Activated naive CD4-positive, alpha-beta T cell treated with anti-CD3 and anti-CD28 coated beads for 36 hours (primary cell): ENCODE measurements around the gene MAPKBP1. TPM values are rescaled to one million over a fixed set of nuclear protein-coding genes. Genes with fewer than 3 reads are reported as not detected.

Source experiments
- CTCF ChIA-PET: fragments of 350-600 bp; sonication (Branson Sonifier 250); formaldehyde crosslinking; loops from one replicate; lab custom pipeline; 2021; ENCODE audit warnings: antibody characterized with exemption; lab: Charles Lee
- DNase-seq: peaks from one replicate; pipeline ENCODE4 v3.0.0-alpha.2; 2020
- H3K27ac Mint-ChIP-seq: one replicate; pipeline ENCODE4 v1.8.0; 2021; ENCODE audit warnings: mild to moderate bottlenecking, mixed read lengths
- H3K27me3 Mint-ChIP-seq: one replicate; pipeline ENCODE4 v1.8.0; 2021; ENCODE audit warnings: low read depth, mixed read lengths
- H3K36me3 Mint-ChIP-seq: one replicate; pipeline ENCODE4 v1.8.0; 2021; ENCODE audit warnings: low read depth, mixed read lengths
- H3K4me1 Mint-ChIP-seq: one replicate; pipeline ENCODE4 v1.8.0; 2021; ENCODE audit warnings: low read depth, mixed read lengths
- H3K4me3 Mint-ChIP-seq: one replicate; pipeline ENCODE4 v1.8.0; 2021; ENCODE audit warnings: mild to moderate bottlenecking, moderate library complexity, mixed read lengths
- H3K9me3 Mint-ChIP-seq: one replicate; pipeline ENCODE4 v1.8.0; 2021; ENCODE audit warnings: mixed read lengths
- intact Hi-C: fragments of 100-400 bp; cut with micrococcal nuclease; formaldehyde crosslinking; loops from one replicate; pipeline ENCODE4 v1.15.1; 2023
- total RNA-seq, 2 experiments: library from RNA; stranded (reverse); gene quantifications; one replicate each; pipeline ENCODE4 v1.2.3, GENCODE V29; 2021

MAPKBP1 gene
- total RNA-seq, 2 experiments from 2014 or later: 13.8 to 13.9 TPM

DNA sequence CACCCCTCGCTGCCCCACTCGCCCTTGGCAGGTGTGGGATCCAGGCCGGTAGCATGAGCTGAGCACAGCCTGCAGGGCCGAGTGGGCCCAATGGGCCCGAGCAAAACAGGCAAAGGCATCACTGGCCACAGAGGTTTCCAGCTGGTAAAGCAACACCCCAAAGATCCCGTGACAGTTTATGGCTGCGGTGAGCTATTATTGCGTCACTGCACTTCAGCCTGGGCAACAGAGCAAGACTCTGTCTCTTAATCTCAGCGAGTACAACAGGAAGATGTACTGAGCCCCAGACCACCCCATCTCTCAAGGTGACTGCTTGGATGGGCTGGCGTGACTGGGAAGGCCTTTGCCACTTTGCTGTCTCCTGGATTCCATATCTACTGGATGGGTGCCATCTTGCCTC, 57.9 kb downstream of the MAPKBP1 start:
- peaks cover 3% of the 10 kb centered on the region for H3K36me3 Mint-ChIP-seq
- no peak overlapping the region for H3K4me3 Mint-ChIP-seq
- CTCF ChIA-PET: interaction anchor here (0.6 to 2.8 kb wide), 8 partner anchors 21 to 367 kb away, joined by 3 to 22 read pairs (median 3); partner anchors contain the start of gene MAPKBP1
- H3K4me1 Mint-ChIP-seq: peaks cover 45% of the 10 kb centered on the region
- intact Hi-C loops: no loop called here
- no peaks in the 10 kb centered on the region for H3K27me3 Mint-ChIP-seq
- DNase-seq: no peak
- no peaks in the 10 kb centered on the region for H3K9me3 Mint-ChIP-seq
- no peak overlapping the region for H3K27ac Mint-ChIP-seq

DNA sequence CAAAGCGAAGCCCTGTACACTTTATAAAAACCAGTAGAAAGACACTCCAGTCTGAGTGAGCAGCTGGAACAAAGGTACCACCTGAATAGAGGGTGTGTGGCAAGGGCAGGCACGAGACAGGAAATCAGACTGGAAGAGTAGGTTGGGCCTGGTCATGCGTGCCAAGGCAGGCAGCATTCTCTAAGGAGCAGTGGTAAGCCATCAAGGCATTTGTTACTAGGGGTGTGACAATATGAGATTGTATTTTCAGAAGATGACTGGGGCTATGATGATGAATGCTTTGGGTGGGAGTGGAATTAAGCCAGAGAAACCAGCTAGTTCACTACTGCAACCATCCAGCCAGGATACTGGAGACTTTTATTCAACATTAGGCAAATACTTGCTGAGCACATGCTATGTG, 58.6 kb downstream of the MAPKBP1 start:
- DNase-seq: peak; percentile 20
- CTCF ChIA-PET: interaction anchor here (0.8 to 1.0 kb wide), 2 partner anchors 21 to 38 kb away, joined by 3 read pairs; no protein-coding TSS in a partner anchor

DNA sequence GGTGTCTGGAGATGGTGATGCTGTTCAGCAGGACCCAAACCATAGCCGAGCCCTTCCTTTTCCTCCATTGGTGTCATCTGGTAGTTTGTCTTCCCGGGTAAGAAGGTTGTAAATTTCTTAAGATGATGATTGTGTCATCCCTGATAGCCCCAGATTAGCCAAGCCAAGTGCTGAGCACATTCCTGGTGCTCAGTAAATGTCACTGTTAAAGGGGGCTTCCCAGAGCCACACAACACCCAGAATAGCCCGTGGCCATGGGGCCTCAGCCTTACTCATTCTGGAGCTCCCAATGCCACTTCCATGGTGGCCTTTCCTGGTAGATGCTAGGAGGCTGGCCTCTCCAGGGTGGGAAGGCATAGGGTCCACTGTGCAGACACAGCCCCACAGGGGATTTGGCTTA, 59.8 kb downstream of the MAPKBP1 start:
- Mint-ChIP-seq H3K4me1 (peaks cover 35% of the 10 kb centered on the region), H3K36me3 (peaks cover 3% of the 10 kb centered on the region), H3K9me3 (no peaks in the 10 kb centered on the region), H3K4me3 (no peak overlapping the region), H3K27me3 (no peaks in the 10 kb centered on the region), H3K27ac (no peak overlapping the region)
- no peak for DNase-seq
- CTCF ChIA-PET: no interaction called here
- intact Hi-C loops: no loop called here

More for the DNA sequence above, 58.6 kb downstream of the MAPKBP1 start:
- no peak overlapping the region for H3K27ac Mint-ChIP-seq
- peaks cover 41% of the 10 kb centered on the region for H3K4me1 Mint-ChIP-seq
- no peaks in the 10 kb centered on the region for H3K9me3 Mint-ChIP-seq
- intact Hi-C loops: no loop called here
- H3K4me3 Mint-ChIP-seq: no peak overlapping the region
- peaks cover 3% of the 10 kb centered on the region for H3K36me3 Mint-ChIP-seq
- no peaks in the 10 kb centered on the region for H3K27me3 Mint-ChIP-seq

GRCh38 chr15:41836073-41836472, 61.8 kb downstream of the MAPKBP1 start:
- DNase-seq: no peak
- no peaks in the 10 kb centered on the region for H3K9me3 Mint-ChIP-seq
- H3K4me3 Mint-ChIP-seq: no peak overlapping the region
- peaks cover 3% of the 10 kb centered on the region for H3K36me3 Mint-ChIP-seq
- H3K27ac Mint-ChIP-seq: no peak overlapping the region
- CTCF ChIA-PET: no interaction called here
- intact Hi-C loops: no loop called here
- H3K4me1 Mint-ChIP-seq: peaks cover 26% of the 10 kb centered on the region
- H3K27me3 Mint-ChIP-seq: no peaks in the 10 kb centered on the region

DNA sequence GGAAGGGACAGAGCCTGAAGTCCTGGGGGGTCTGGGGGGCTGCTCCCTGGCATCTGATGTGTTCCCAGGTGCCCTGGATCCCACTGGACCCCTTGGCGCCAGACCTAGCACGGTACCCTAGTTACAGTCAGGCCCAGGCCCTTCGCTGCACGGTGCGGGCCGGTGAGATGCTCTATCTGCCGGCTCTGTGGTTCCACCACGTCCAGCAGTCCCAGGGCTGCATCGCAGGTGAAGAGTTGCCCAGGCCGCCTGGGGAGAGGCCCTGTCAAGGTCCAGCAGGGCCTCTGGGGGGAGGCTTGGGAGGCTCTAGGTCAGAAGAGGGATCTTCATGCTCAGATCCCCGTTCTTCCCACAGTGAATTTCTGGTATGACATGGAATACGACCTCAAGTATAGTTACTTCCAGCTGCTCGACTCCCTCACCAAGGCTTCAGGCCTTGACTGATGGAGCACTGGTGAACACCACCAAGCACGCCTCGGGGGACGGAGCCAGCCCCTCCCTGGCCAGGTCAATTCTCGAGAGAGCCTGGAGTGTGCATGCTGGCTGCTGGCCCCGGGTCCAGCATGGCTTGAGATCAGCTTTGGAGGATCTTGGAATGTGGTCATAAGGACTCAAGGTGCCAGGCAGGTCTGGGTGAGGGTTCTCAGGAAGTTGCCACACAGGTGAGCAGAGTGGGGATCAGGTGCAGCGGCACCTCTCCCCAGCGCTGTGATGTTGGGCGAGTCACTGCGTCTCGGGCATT, 62.6 kb downstream of the MAPKBP1 start:
- no peaks in the 10 kb centered on the region for H3K9me3 Mint-ChIP-seq
- intact Hi-C loops: no loop called here
- no peak overlapping the region for H3K27ac Mint-ChIP-seq
- peaks cover 18% of the 10 kb centered on the region for H3K4me1 Mint-ChIP-seq
- H3K36me3 Mint-ChIP-seq: peaks cover 3% of the 10 kb centered on the region
- CTCF ChIA-PET: no interaction called here
- DNase-seq: no peak
- H3K27me3 Mint-ChIP-seq: no peaks in the 10 kb centered on the region
- H3K4me3 Mint-ChIP-seq: no peak overlapping the region

DNA sequence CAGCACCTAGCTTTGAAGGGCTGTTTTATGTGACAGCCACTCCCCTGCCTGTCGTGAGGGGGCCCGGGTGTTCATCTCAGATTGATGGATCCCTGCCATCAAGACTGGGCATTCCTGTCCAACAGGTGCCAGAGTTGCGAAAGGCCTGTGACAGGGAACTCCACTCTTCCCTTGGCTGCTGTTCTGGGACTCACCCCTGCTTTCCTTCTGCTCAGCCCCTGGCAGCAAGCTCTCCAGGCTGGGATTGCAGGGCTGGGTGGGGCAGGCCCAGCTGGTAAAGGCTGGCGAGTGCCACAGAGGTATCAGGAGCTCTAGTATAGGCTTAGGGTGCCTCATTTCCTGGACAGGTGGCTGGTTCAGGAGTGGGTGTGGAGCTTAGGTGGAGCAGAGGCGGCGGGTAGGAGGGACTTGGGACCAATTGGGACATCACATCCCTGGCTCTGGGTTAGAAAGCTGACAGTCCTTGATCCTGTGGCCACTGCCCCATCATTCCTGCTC, 64.2 kb downstream of the MAPKBP1 start, which contains the start of gene PLA2G4B:
TSS of gene PLA2G4B (plus strand) at position 448 of the 498 bp plus-strand sequence. CDS start 67 bp downstream, outside the sequence.
- Mint-ChIP-seq H3K4me1 (peaks cover 5% of the 10 kb centered on the region), H3K27ac (no peak within 1 kb of the TSS), H3K27me3 (no peaks in the 10 kb centered on the region), H3K9me3 (no peaks in the 10 kb centered on the region), H3K4me3 (no peak within 1 kb of the TSS), H3K36me3 (peaks cover 2% of the 10 kb centered on the region)
- intact Hi-C loops: no loop called here
- CTCF ChIA-PET: interaction anchor here (0.5 to 1.8 kb wide), 3 partner anchors 27 to 731 kb away, joined by 4 to 10 read pairs (median 4); no protein-coding TSS in a partner anchor
- DNase-seq: no peak

DNA sequence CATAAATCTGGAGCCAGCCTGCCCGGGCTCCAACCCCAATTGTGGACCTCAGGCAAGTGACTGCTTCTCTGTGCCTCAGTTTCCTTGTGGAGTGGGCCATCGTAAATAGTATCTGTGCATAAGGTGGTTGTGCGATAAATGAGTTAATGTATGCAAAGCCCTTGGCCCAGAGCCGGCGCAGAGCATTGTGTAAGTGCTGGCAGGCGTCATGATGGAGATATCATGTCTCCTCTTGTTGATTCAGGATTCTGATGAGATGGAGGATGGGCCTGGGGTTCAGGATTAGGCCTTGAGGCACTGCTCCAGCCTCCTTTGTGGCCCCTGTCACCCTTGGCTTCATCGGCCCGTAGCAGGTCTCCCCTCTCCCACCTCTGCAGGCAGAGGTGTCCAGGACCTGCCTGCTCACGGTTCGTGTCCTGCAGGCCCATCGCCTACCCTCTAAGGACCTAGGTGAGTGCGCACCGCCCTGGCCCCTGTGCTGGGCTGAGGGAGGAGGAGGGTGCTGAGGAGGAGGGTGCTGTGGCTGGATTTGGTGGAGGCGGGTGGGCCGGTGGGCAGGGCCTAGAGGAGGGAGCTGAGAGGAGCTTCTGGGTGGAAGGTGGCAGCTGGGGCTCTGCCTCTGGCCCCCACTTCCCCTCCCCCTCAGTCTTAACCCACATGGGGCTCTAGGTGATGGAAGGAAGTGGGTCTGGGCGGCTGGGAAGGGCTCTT, 65.7 kb downstream of the MAPKBP1 start:
- H3K9me3 Mint-ChIP-seq: no peaks in the 10 kb centered on the region
- H3K36me3 Mint-ChIP-seq: no peaks in the 10 kb centered on the region
- no peak overlapping the region for H3K27ac Mint-ChIP-seq

GRCh38 chr15:41840673-41841072, 66.4 kb downstream of the MAPKBP1 start:
- no peak overlapping the region for H3K27ac Mint-ChIP-seq
- H3K27me3 Mint-ChIP-seq: no peaks in the 10 kb centered on the region
- H3K9me3 Mint-ChIP-seq: no peaks in the 10 kb centered on the region
- no peak for DNase-seq
- H3K4me3 Mint-ChIP-seq: no peak overlapping the region
- no peaks in the 10 kb centered on the region for H3K4me1 Mint-ChIP-seq
- CTCF ChIA-PET: no interaction called here
- intact Hi-C loops: no loop called here
- no peaks in the 10 kb centered on the region for H3K36me3 Mint-ChIP-seq

More for the DNA sequence above, 65.7 kb downstream of the MAPKBP1 start:
- no peaks in the 10 kb centered on the region for H3K27me3 Mint-ChIP-seq
- H3K4me1 Mint-ChIP-seq: no peaks in the 10 kb centered on the region
- DNase-seq: no peak
- CTCF ChIA-PET: no interaction called here
- no peak overlapping the region for H3K4me3 Mint-ChIP-seq
- intact Hi-C loops: no loop called here

DNA sequence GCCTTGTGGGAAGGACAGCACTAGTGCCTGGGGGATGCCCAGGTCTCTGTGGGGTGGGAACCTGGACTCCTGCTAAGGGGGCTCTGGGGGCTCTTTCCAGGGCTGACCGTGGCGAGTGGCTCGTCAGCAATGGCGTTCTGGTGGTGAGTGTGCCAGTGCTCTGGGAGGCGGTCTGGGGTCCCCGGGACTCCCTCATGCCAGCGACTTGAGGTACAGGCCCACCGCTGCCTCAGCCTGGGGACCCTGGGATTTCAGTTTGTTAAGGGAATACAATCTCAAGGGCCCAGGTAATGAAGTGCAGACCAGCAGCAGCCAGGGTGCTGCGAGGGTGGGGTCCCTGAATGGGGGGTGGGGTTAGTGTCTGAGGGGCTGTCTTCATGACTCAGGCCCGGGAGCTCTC, 66.8 kb downstream of the MAPKBP1 start:
- intact Hi-C loops: no loop called here
- CTCF ChIA-PET: no interaction called here
- Mint-ChIP-seq H3K27ac (no peak overlapping the region), H3K4me1 (no peaks in the 10 kb centered on the region), H3K36me3 (peaks cover under 1% of the 10 kb centered on the region), H3K4me3 (no peak overlapping the region), H3K9me3 (no peaks in the 10 kb centered on the region), H3K27me3 (no peaks in the 10 kb centered on the region)
- no peak for DNase-seq

DNA sequence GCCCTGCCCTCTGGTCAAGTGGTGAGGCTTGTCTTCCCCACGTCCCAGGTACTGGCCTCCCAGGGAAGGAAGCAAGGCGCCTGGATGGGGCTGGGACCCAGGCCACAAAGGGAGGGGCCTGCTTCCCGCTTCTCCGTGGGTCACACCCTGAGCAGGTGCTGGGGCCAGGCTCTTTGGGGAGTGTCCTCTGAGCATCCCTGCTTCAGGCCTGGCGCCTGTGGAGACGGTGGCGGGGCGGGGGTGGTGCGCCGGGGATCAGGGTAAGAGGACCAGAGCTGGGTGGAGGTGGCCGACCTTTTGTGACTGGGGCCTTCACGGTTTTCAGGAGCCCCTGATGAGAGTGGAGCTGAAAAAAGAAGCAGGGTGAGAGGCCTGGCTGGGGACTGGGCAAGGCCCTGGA, 67.9 kb downstream of the MAPKBP1 start:
- no peak for DNase-seq
- Mint-ChIP-seq H3K9me3 (no peaks in the 10 kb centered on the region), H3K27me3 (no peaks in the 10 kb centered on the region), H3K27ac (no peak overlapping the region), H3K36me3 (peaks cover 3% of the 10 kb centered on the region), H3K4me1 (no peaks in the 10 kb centered on the region), H3K4me3 (no peak overlapping the region)
- intact Hi-C loops: no loop called here
- CTCF ChIA-PET: no interaction called here

- no peak overlapping the region for H3K4me3 Mint-ChIP-seq
- intact Hi-C loops: no loop called here
- H3K27me3 Mint-ChIP-seq: no peaks in the 10 kb centered on the region
- peaks cover 4% of the 10 kb centered on the region for H3K36me3 Mint-ChIP-seq
- H3K4me1 Mint-ChIP-seq: peaks cover 2% of the 10 kb centered on the region
- CTCF ChIA-PET: no interaction called here
- H3K9me3 Mint-ChIP-seq: no peaks in the 10 kb centered on the region
- DNase-seq: no peak
- no peak overlapping the region for H3K27ac Mint-ChIP-seq
These were observed 69.3 kb downstream of the MAPKBP1 start for GRCh38 chr15:41843571-41843970.

- CTCF ChIA-PET: no interaction called here
- no peak for DNase-seq
- H3K4me3 Mint-ChIP-seq: no peak overlapping the region
- H3K4me1 Mint-ChIP-seq: peaks cover 4% of the 10 kb centered on the region
- intact Hi-C loops: no loop called here
- H3K27ac Mint-ChIP-seq: no peak overlapping the region
- no peaks in the 10 kb centered on the region for H3K9me3 Mint-ChIP-seq
- peaks cover 4% of the 10 kb centered on the region for H3K36me3 Mint-ChIP-seq
- no peaks in the 10 kb centered on the region for H3K27me3 Mint-ChIP-seq
These were observed 70.5 kb downstream of the MAPKBP1 start for GRCh38 chr15:41844814-41845213.
